Activated T-helper 1 cell treated with anti-CD3 and anti-CD28 coated beads, Interleukin-2, amount 50 U/mL, for 16 hours (primary cell): ENCODE results near the gene RNPEP.
"Not testable (repeated sequence)": the region's sequence is repeated elsewhere in the genome, so short reads cannot be mapped to it uniquely, and the experiment has no call there.

ENCODE experiments used
- DNase-seq, 2 donors: peaks; one replicate each; pipeline ENCODE4 v3.0.0-alpha.2; 2020; ENCODE audit warnings: low read depth in 1 of 2, low spot score in 1 of 2

Gene RNPEP

DNA sequence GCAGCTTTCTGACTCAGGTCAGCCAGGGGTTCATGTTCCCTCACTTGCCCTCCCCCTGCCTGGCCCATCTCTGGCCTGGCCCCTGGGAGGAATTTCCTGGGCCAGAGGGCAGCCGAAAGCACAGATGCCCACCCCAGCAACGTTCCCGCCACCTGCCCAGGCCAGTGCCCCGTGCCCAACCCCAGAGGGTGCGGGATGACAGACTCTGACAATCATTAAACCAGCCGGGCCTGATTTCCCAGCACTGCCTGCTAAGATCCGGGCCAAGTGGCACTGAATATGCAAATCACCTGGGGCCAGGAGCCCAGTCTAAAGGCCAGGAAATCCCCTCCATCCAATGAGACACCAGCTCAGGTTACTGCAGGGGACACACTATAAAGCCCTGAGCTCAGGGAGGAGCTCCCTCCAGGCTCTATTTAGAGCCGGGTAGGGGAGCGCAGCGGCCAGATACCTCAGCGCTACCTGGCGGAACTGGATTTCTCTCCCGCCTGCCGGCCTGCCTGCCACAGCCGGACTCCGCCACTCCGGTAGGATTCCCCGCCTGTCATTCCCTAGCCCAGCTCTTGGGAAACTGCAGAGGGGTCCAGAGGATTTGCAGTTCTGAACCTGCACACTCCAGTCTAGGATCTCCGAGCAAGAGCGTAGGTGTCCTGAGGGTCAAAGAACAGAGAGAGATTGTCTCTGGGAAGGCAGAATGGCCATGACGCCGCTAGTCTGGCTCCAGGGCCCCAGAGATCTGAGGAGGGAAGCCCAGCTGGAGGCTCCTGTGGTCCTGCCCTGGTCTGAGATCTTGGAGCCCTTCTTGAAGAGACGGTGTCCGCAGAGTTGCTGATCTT lies 27.9 kb downstream of the RNPEP start, which contains the start of gene ELF3:
TSS of gene ELF3 (plus strand) at position 408 of the 836 bp plus-strand sequence. CDS start 550 bp downstream, outside the sequence.
- no peak for DNase-seq

DNA sequence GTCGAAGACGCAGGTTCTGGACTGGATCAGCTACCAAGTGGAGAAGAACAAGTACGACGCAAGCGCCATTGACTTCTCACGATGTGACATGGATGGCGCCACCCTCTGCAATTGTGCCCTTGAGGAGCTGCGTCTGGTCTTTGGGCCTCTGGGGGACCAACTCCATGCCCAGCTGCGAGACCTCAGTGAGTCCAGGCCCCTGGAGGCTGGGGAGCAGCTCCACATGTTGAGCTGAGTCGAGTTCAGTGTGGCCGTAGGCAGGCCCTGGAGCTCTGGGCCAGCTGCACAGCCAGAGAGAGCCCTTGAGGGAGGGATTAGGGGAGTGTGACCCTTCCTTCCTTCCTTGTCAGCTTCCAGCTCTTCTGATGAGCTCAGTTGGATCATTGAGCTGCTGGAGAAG lies 29.5 kb downstream of the RNPEP start:
- no peak for DNase-seq

DNA sequence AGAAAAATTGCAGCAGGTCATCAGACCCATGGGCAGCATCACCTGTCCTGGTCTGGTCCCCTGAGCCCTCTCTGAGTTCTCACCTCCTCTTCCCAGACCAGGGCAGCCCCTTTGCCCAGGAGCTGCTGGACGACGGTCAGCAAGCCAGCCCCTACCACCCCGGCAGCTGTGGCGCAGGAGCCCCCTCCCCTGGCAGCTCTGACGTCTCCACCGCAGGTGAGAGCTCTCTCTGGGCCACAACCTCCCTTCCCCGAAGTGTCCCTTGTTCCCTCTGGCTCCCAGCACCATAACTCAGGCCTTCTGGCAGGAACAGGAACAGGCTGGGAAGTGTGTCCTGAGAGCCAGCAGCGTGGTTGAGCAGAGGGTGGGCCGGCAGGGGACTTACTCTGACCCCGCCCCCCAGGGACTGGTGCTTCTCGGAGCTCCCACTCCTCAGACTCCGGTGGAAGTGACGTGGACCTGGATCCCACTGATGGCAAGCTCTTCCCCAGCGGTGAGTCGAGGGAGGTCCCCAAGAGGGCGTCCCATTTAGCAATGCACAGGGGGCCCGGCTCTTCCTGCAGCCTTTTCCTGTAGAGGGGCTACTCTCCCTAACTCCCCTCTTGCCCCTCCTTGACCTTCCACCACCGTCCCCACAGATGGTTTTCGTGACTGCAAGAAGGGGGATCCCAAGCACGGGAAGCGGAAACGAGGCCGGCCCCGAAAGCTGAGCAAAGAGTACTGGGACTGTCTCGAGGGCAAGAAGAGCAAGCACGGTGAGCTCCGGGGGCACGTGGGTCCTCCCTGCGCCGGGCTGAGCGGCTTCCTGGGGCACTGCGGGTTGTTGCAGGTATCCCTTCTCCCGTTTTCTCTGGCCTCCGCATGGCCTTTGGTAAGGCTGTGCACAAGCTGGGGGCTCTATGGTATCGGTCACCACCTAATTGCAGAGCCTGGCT lies 30.4 kb downstream of the RNPEP start:
- no peak for DNase-seq

GRCh38 chr1:202013603-202014002 lies 31.2 kb downstream of the RNPEP start:
- DNase-seq: no peak

DNA sequence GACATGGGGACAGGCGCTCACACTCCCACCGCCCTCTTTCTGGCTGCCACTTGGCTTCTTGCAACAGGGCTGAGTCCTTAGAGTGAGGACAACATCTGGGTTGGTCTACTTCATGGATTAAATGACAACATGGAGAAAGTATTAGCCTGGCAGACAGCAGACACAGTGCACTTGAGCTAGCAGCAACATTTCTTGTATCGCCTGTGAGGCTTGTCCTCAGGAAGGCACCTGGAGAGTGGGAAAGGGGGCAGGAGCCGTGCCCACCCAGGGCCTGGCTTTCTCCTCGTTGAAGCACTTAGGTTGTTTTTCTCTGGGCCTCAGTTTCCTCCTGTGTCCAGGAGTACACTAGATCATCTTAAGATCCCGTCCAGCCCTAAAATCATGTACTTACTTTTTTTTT lies 31.6 kb downstream of the RNPEP start:
- no peak for DNase-seq

- no peak for DNase-seq
These were observed 32.6 kb downstream of the RNPEP start for GRCh38 chr1:202014915-202015661.

GRCh38 chr1:202015662-202015937 lies 33.2 kb downstream of the RNPEP start:
- no peak for DNase-seq

DNA sequence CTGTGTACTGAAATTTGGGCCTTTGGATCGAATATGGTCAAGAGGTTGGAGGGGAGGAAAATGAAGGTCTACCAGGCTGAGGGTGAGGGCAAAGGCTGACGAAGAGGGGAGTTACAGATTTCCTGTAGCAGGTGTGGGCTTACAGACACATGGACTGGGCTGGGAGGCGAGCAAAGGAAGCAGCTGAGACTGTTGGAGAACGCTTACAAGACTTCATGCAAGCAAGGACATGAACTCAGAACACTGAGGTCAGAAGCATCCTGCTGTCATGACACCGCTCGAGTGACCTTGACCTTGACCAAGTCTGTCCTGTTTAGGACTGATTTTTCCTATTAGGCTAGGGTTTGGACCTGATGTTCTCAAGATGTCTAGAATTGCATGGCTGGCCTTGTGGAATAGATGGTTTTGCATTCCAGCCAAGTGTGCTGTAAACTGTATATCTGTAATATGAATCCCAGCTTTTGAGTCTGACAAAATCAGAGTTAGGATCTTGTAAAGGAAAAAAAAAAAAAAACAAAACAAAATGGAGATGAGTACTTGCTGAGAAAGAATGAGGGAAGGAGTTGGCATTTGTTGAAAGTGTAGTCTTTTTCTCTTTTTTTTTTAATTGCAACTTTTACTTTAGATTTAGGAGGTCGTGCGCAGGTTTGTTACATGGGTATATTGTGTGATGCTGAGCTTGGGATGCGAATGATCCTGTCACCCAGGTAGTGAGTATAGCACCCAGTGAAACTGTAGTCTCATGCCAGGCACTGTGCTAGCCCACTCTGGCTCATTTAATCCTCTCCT lies 33.8 kb downstream of the RNPEP start:
- DNase-seq: no peak

- no peak for DNase-seq
These were observed 34.6 kb downstream of the RNPEP start for GRCh38 chr1:202016811-202017748.

DNA sequence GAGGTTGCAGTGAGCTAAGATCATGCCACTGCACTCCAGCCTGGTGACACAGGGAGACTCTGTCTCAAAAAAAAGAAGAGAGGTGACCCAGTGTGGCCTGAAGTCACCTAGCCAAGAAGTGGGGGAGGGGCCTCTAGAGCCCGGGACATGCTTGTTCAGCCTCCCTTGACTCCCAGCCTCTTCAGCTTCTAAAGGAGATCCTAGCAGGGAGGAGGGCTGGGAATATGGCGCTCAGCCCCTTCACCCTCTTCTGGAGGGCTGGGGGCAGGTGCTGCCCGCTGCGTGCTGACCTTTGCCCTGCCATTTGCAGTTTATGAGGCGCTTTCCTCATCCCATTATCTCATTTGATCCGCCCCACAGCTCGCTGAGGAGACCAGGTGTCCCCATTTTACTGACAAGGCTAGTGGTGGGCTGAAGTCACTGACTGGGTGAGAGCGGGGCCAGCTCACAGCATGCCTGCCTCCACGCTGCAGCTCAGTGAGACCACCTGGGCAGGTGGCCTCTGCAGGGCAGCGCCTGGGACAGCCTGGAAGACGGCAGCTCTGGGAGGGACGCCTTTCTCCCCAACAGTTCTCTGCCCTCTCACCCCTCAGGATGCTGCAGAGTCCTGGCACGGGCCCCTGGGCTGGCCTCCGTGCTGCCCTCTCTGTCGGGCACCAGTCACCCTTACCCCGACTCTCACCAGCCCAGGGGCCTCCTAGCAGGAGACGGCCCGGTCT lies 35.5 kb downstream of the RNPEP start:
- DNase-seq: no peak

DNA sequence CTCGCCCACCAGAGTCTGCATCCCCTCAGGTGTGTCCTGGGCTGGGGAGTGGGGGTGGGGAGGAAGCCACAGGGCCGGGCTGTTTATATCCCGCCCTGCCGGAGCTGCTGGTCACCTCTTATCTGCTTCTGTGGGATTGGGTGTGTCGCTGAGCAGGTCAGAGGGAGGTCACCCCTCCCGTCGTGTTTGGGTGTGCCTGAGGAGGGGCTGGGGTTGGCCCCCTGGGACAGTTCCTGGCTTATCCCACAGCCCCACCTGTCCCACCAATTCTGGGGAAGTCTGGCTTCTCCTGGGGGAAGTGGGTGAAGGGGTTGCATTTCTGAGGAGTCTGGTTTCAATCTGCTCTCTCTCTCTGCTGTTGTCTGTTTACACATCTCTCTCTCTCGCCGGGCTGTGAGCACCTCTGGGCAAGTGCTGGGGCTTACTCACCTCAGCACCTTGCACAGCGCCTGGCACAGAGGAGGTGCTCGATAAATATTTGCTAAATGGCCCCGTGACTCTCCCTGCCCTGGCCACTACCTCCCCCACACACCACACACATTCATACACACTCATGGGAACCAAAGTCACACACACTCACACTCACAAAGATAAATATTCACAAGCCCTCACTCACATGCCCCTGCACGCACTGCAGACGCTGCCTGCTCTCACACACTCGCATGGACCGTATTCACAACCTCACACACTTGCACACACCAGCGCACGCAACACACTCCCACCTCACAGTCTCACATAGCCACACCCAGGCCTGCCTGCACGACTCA lies 36.2 kb downstream of the RNPEP start:
- DNase-seq: no peak

DNA sequence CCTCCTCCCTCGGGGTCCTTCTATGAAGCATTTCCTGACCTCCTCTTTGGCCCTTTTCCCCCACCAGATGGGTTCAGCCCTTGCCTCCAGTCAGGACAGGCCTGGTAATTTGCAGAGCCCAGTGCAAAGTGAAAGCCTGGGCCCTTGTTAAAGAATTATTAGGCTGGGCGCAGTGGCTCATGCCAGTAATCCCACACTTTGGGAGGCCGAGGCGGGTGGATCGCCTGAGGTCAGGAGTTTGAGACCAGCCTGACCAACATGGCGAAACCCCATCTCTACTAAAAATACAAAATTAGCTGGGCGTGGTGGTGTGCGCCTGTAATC lies 36.7 kb downstream of the RNPEP start:
- not testable (repeated sequence) for DNase-seq

GRCh38 chr1:202023001-202023433 lies 40.6 kb downstream of the RNPEP start:
- no peak for DNase-seq

GRCh38 chr1:202029171-202029665 lies 46.8 kb downstream of the RNPEP start:
- DNase-seq: no peak

GRCh38 chr1:202029727-202030126 lies 47.3 kb downstream of the RNPEP start:
- DNase-seq: no peak

DNA sequence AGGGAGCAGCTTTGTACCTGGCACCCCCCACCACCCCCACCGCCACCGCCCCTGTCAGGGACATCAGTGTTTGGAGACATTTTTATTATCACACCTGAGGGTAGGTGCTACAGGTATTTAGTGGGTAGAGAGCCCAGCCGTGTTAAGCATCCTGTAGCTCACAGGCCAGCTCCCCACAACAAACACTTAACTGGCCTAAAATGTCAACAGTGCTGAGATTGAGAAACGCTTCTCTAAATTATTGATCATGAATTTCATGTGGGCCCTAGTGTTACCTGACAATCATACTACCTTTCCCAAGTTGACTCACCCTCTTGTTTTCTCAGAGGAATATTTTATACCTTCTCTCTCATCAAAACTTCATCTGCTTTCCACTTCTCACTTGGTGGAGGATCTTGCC lies 49.3 kb downstream of the RNPEP start:
- DNase-seq: no peak

DNA sequence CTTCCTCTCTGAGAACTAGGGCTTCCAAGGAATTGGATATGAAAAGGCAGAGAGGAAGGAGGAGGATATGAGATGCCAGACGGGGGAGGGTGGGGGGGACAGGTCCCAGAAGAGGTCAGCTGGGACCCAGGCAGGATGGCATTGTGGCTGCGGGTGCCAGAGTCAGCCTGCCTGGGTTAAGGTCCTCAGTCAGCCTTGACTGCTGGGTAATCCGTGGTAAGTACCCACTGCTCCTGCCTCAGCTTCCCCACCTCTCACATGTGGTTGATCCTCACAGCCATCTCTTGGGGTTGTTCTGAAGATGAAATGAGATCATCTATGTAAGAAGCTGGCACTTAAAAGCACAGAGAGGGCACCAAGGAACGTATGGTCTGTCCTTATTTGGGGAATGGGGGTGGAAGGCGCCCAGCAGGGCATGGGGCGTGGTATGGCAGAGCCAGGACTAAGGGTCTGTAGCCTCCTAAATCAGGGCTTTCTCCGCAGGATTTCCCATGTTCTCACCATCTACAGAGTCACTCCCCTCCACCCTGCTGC lies 51.8 kb downstream of the RNPEP start:
- DNase-seq: no peak
